Activated CD8-positive, alpha-beta T cell treated with anti-CD3 and anti-CD28 coated beads for 36 hours (primary cell): ENCODE measurements around the gene KIR3DL2. TPM values are rescaled to one million over a fixed set of nuclear protein-coding genes. Genes with fewer than 3 reads are reported as not detected.
A peak's percentile ranks its signal among the peaks of the same experiment; 100 is the strongest.

Experiments used
- ATAC-seq: fragments of 200-7000 bp; cut with Tn5 transposase; one replicate; pipeline ENCODE4 v1.10.0; 2021; ENCODE audit warnings: mild to moderate bottlenecking, moderate library complexity
- CTCF ChIA-PET: fragments of 350-600 bp; sonication (Branson Sonifier 250); formaldehyde crosslinking; loops from one replicate; lab custom pipeline; 2021; ENCODE audit warnings: antibody characterized with exemption; lab: Charles Lee
- POLR2A ChIA-PET: fragments of 350-600 bp; sonication (Branson Sonifier 250); formaldehyde crosslinking; loops from one replicate; lab custom pipeline; 2021; ENCODE audit warnings: antibody characterized with exemption; lab: Charles Lee
- DNase-seq: peaks from one replicate; pipeline ENCODE4 v3.0.0-alpha.2; 2020
- H3K27ac Mint-ChIP-seq: one replicate; pipeline ENCODE4 v1.8.0; 2021; ENCODE audit warnings: mild to moderate bottlenecking, mixed read lengths
- H3K27me3 Mint-ChIP-seq: one replicate; pipeline ENCODE4 v1.8.0; 2021; ENCODE audit warnings: mixed read lengths
- H3K36me3 Mint-ChIP-seq: one replicate; pipeline ENCODE4 v1.8.0; 2021; ENCODE audit warnings: low read depth, mixed read lengths
- H3K4me1 Mint-ChIP-seq: one replicate; pipeline ENCODE4 v1.8.0; 2021; ENCODE audit warnings: low read depth, mixed read lengths
- H3K4me3 Mint-ChIP-seq: one replicate; pipeline ENCODE4 v1.8.0; 2021; ENCODE audit warnings: mild to moderate bottlenecking, moderate library complexity, mixed read lengths
- H3K9me3 Mint-ChIP-seq: one replicate; pipeline ENCODE4 v1.8.0; 2021; ENCODE audit warnings: mixed read lengths
- intact Hi-C: fragments of 100-400 bp; cut with micrococcal nuclease; formaldehyde crosslinking; loops from one replicate; pipeline ENCODE4 v1.10.0; 2022
- total RNA-seq, 2 experiments: library from RNA; stranded (reverse); gene quantifications; one replicate each; pipeline ENCODE4 v1.2.3, GENCODE V29; 2021
- TF ChIP-seq, protein P1 (sequence below): fragments of 200-600 bp; IDR thresholded peaks from one replicate; pipeline ENCODE4 v1.8.0; 2022; ENCODE audit warnings: antibody characterized with exemption, mild to moderate bottlenecking

KIR3DL2 gene
- total RNA-seq, 2 experiments from 2014 or later: 0.14 to 0.27 TPM

DNA sequence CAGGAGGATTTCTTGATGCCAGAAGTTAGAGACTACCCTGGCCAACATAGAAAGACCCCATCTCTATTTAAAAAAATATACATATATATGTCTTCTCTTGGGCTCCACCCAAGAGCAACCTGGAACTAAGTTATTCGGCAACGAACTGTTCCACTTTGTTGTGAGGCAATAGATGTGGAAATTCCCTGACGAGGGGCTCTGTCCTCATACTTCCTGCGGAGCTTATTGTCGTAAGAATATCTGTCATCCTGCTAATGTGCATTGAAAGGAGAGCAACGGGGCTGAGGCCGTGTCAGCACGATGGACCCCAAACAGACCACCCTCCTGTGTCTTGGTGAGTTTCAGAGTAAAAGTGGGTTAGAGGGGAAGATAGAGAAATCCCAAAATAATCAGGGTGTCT lies 23.7 kb downstream of the KIR3DL2 start, which contains the start of gene FCAR:
TSS of gene FCAR (plus strand) at position 246 of the 400 bp plus-strand sequence. CDS start at position 301, 55 bp downstream.
- TF ChIP-seq, protein P1, sequence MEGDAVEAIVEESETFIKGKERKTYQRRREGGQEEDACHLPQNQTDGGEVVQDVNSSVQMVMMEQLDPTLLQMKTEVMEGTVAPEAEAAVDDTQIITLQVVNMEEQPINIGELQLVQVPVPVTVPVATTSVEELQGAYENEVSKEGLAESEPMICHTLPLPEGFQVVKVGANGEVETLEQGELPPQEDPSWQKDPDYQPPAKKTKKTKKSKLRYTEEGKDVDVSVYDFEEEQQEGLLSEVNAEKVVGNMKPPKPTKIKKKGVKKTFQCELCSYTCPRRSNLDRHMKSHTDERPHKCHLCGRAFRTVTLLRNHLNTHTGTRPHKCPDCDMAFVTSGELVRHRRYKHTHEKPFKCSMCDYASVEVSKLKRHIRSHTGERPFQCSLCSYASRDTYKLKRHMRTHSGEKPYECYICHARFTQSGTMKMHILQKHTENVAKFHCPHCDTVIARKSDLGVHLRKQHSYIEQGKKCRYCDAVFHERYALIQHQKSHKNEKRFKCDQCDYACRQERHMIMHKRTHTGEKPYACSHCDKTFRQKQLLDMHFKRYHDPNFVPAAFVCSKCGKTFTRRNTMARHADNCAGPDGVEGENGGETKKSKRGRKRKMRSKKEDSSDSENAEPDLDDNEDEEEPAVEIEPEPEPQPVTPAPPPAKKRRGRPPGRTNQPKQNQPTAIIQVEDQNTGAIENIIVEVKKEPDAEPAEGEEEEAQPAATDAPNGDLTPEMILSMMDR: no peak

GRCh38 chr19:54875506-54875905 lies 25.3 kb downstream of the KIR3DL2 start:
- ChIA-PET CTCF (no interaction called here), POLR2A (no interaction called here)
- TF ChIP-seq, protein P1: no peak
- no peak overlapping the region for H3K4me3 Mint-ChIP-seq
- H3K27me3 Mint-ChIP-seq: peaks cover 12% of the 10 kb centered on the region
- no peaks in the 10 kb centered on the region for H3K36me3 Mint-ChIP-seq
- ATAC-seq: no peak
- H3K4me1 Mint-ChIP-seq: no peaks in the 10 kb centered on the region
- no peaks in the 10 kb centered on the region for H3K9me3 Mint-ChIP-seq
- intact Hi-C loops: no loop called here
- H3K27ac Mint-ChIP-seq: no peak overlapping the region
- no peak for DNase-seq

More for the DNA sequence above, 23.7 kb downstream of the KIR3DL2 start, which contains the start of gene FCAR:
- CTCF ChIA-PET: no interaction called here
- no peak for ATAC-seq
- DNase-seq: no peak
- Mint-ChIP-seq H3K4me1 (no peaks in the 10 kb centered on the region), H3K27me3 (peaks cover 6% of the 10 kb centered on the region), H3K27ac (no peak within 1 kb of the TSS), H3K4me3 (no peak within 1 kb of the TSS), H3K36me3 (no peaks in the 10 kb centered on the region), H3K9me3 (no peaks in the 10 kb centered on the region)
- POLR2A ChIA-PET: no interaction called here
- intact Hi-C loops: no loop called here

DNA sequence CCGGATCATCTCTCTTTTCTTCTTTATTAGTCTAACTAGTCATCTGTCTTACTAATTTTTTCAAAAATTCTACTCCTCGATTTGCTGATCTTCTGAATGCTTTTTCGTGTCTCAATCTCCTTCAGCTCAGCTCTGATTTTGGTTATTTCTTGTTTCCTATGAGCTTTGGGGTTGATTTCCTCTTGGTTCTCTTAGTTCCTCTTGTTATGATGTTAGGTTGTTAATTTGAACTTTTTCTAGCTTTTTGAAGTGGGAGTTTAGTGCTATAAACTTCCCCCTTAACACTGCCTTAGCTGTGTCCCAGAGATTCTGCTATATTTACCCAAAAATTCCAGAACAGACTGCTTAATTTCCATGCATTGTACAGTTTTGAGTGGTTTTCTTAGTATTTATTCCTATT lies 27.2 kb downstream of the KIR3DL2 start:
- no peaks in the 10 kb centered on the region for H3K36me3 Mint-ChIP-seq
- intact Hi-C loops: no loop called here
- TF ChIP-seq, protein P1: no peak
- H3K4me3 Mint-ChIP-seq: no peak overlapping the region
- POLR2A ChIA-PET: no interaction called here
- H3K27ac Mint-ChIP-seq: no peak overlapping the region
- H3K9me3 Mint-ChIP-seq: no peaks in the 10 kb centered on the region
- ATAC-seq (no peak), DNase-seq (no peak)
- CTCF ChIA-PET: no interaction called here
- no peaks in the 10 kb centered on the region for H3K4me1 Mint-ChIP-seq
- H3K27me3 Mint-ChIP-seq: peaks cover 11% of the 10 kb centered on the region

GRCh38 chr19:54881884-54882283 lies 31.6 kb downstream of the KIR3DL2 start:
- H3K27me3 Mint-ChIP-seq: peaks cover 19% of the 10 kb centered on the region
- intact Hi-C loops: no loop called here
- TF ChIP-seq, protein P1: no peak
- ATAC-seq (no peak), DNase-seq (no peak)
- H3K4me3 Mint-ChIP-seq: no peak overlapping the region
- no peak overlapping the region for H3K27ac Mint-ChIP-seq
- no peaks in the 10 kb centered on the region for H3K9me3 Mint-ChIP-seq
- POLR2A ChIA-PET: no interaction called here
- no peaks in the 10 kb centered on the region for H3K36me3 Mint-ChIP-seq
- no peaks in the 10 kb centered on the region for H3K4me1 Mint-ChIP-seq
- CTCF ChIA-PET: interaction anchor here (1.0 to 2.0 kb wide), 5 partner anchors 11 to 278 kb away, joined by 4 to 9 read pairs (median 5); partner anchors contain the start of gene RDH13

GRCh38 chr19:54882758-54883157 lies 32.5 kb downstream of the KIR3DL2 start:
- H3K4me3 Mint-ChIP-seq: no peak overlapping the region
- no peaks in the 10 kb centered on the region for H3K36me3 Mint-ChIP-seq
- ATAC-seq (peak; percentile 77), DNase-seq (peak; percentile 11)
- no peaks in the 10 kb centered on the region for H3K4me1 Mint-ChIP-seq
- CTCF ChIA-PET: interaction anchor here (1.4 to 2.0 kb wide), 2 partner anchors 12 to 180 kb away, joined by 4 to 5 read pairs; partner anchors contain the start of gene RDH13
- H3K9me3 Mint-ChIP-seq: no peaks in the 10 kb centered on the region
- H3K27ac Mint-ChIP-seq: peak overlapping the region; percentile 64
- POLR2A ChIA-PET: no interaction called here
- intact Hi-C loops: no loop called here
- TF ChIP-seq, protein P1: peak; percentile 21
- H3K27me3 Mint-ChIP-seq: peaks cover 19% of the 10 kb centered on the region
